ENCODE measurements around the gene CHSY1.

Gene CHSY1

DNA sequence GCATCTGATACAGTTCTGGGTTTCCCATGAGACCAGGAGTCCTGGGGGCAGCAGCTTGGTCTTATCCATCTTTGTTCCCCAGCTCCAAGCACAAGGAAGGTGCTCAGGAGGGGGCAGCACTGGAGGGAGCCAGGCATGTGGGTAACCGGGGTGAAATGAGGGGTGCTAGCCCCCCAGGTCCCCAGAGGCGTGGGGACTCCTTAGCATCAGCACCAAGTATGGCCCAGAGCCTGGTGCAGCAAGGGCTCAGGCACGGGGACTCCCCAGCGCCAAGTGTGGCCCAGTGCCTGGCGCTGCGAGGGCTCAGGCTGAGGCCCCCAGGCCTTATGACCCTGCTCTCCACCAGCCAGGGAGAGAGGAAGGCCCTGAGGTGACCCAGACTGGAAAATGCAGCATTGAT, 94.1 kb downstream of the CHSY1 start:
- Histone ChIP-seq H3K4me1 (ENCODE audit: low read length) (peaks cover 21% of the 10 kb centered on the region), H4K20me1 (ENCODE audit: insufficient read depth, low read length) (0 out of 2 replicates have a peak, but pooled peaks cover 9% of the 10 kb centered on the region), H3K9ac (ENCODE audit: low read length) (no peak overlapping the region), H3K36me3 (replicated peaks; ENCODE audit: low read depth, low read length) (no peaks in the 10 kb centered on the region), H3K9me3 (ENCODE audit: insufficient read depth, low read length) (no peaks in the 10 kb centered on the region), H3K79me2 (ENCODE audit: low read length) (no peaks in the 10 kb centered on the region), H3K4me3 (ENCODE audit: low read length) (no peak overlapping the region), H3K27me3 (ENCODE audit: low read depth, low read length) (peaks cover 41% of the 10 kb centered on the region), H3K27ac (ENCODE audit: low read length) (no peak overlapping the region), H3K4me2 (ENCODE audit: low read length) (no peak overlapping the region), H2AFZ (ENCODE audit: low read depth, low read length) (no peak overlapping the region)
- TF ChIP-seq, protein P1, sequence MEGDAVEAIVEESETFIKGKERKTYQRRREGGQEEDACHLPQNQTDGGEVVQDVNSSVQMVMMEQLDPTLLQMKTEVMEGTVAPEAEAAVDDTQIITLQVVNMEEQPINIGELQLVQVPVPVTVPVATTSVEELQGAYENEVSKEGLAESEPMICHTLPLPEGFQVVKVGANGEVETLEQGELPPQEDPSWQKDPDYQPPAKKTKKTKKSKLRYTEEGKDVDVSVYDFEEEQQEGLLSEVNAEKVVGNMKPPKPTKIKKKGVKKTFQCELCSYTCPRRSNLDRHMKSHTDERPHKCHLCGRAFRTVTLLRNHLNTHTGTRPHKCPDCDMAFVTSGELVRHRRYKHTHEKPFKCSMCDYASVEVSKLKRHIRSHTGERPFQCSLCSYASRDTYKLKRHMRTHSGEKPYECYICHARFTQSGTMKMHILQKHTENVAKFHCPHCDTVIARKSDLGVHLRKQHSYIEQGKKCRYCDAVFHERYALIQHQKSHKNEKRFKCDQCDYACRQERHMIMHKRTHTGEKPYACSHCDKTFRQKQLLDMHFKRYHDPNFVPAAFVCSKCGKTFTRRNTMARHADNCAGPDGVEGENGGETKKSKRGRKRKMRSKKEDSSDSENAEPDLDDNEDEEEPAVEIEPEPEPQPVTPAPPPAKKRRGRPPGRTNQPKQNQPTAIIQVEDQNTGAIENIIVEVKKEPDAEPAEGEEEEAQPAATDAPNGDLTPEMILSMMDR (IDR thresholded peaks at IDR 0.05; ENCODE audit: low read depth, low read length), result no peak
- no peak for TF ChIP-seq EZH2phosphoT487 (IDR thresholded peaks at IDR 0.05; ENCODE audit: low read depth)

- TF ChIP-seq EZH2phosphoT487 (IDR thresholded peaks at IDR 0.05; ENCODE audit: low read depth), result no peak
- TF ChIP-seq, protein P1 (IDR thresholded peaks at IDR 0.05; ENCODE audit: low read depth, low read length), result no peak
- peak overlapping the region; percentile 20; the same call in 1 of the 2 replicates for H3K9ac ChIP-seq (ENCODE audit: low read length)
- no peak overlapping the region for H3K27ac ChIP-seq (ENCODE audit: low read length)
- H3K27me3 ChIP-seq (ENCODE audit: low read depth, low read length), result peaks cover 42% of the 10 kb centered on the region
- peak overlapping the region; percentile 60 for H3K4me3 ChIP-seq (ENCODE audit: low read length)
- H3K4me2 ChIP-seq (ENCODE audit: low read length), result peak overlapping the region; percentile 89
- no peaks in the 10 kb centered on the region for H3K9me3 ChIP-seq (ENCODE audit: insufficient read depth, low read length)
- H4K20me1 ChIP-seq (ENCODE audit: insufficient read depth, low read length), result 0 out of 2 replicates have a peak, but pooled peaks cover 9% of the 10 kb centered on the region
- no peak overlapping the region for H2AFZ ChIP-seq (ENCODE audit: low read depth, low read length)
- no peaks in the 10 kb centered on the region for H3K36me3 ChIP-seq (replicated peaks; ENCODE audit: low read depth, low read length)
- H3K79me2 ChIP-seq (ENCODE audit: low read length), result no peaks in the 10 kb centered on the region
- H3K4me1 ChIP-seq (ENCODE audit: low read length), result peaks cover 21% of the 10 kb centered on the region
Measured at GRCh38 chr15:101156509-101157159, 95.2 kb downstream of the CHSY1 start.

DNA sequence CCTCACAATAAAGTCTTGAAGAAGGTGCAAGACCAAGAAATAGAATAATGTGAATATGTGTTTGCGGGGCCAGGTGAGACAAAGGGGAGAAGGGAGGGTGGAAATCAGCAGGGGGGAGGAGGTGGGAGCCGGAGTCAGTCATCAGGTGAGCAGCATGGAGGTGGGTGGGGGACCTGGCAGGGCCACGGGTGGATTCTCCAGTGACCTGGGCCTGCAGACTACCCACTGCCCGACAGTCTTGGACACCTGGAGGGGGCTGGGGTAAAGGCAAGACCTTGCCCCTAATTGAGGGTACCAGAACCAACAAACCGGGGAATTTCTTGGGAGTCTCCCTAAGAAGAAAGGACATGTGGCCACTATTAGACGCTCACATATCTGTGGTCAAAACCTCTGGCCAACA, 95.8 kb downstream of the CHSY1 start:
- Histone ChIP-seq H3K27ac (ENCODE audit: low read length) (no peak overlapping the region), H3K4me1 (ENCODE audit: low read length) (peaks cover 21% of the 10 kb centered on the region), H3K36me3 (replicated peaks; ENCODE audit: low read depth, low read length) (no peaks in the 10 kb centered on the region), H3K9me3 (ENCODE audit: insufficient read depth, low read length) (no peaks in the 10 kb centered on the region), H2AFZ (ENCODE audit: low read depth, low read length) (no peak overlapping the region), H3K4me3 (ENCODE audit: low read length) (peak overlapping the region; percentile 60), H4K20me1 (ENCODE audit: insufficient read depth, low read length) (0 out of 2 replicates have a peak, but pooled peaks cover 9% of the 10 kb centered on the region), H3K27me3 (ENCODE audit: low read depth, low read length) (peaks cover 48% of the 10 kb centered on the region), H3K4me2 (ENCODE audit: low read length) (peak overlapping the region; percentile 89), H3K9ac (ENCODE audit: low read length) (peak overlapping the region; percentile 20; the same call in 1 of the 2 replicates), H3K79me2 (ENCODE audit: low read length) (no peaks in the 10 kb centered on the region)
- TF ChIP-seq EZH2phosphoT487 (IDR thresholded peaks at IDR 0.05; ENCODE audit: low read depth), result no peak
- TF ChIP-seq, protein P1 (IDR thresholded peaks at IDR 0.05; ENCODE audit: low read depth, low read length), result no peak

DNA sequence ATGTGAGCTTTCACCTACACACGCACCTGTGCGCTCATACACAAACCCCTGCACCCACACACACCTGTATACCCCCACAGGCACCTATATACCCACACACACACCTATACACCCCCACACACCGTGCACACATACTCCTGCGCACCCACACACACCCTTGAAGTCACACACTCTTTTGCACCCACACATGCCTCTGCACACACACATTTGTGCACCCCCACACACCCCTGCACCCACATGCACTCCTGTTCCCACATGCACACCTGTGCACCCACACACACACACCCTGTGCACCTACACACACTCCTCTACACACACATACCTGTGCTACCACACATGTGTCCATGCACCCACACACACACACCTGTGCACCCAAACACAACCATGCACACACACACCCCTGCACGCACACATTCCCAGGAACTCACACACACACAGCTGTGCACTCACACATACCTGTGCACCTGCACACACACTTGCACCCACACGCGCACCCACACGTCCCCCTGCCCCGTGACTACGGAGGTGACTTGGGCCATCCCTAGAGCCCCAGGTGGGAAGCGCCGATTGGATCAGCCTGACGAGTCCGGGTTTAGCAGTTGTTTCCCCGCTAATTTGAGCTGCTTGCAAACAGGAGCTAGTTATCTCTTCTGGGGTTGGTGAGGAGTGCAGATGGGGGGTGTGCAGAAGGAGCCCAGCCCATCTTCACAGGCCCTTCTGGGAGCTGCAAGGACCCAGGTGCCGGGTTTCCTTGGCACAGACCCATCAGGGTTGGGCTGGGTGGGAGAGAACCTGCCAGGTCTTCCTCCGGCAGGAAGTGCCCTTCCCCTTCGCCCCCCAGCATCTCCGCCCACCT, 97.8 kb downstream of the CHSY1 start:
- Histone ChIP-seq H3K36me3 (replicated peaks; ENCODE audit: low read depth, low read length) (no peaks in the 10 kb centered on the region), H3K4me2 (ENCODE audit: low read length) (no peak overlapping the region), H3K27me3 (ENCODE audit: low read depth, low read length) (peaks cover 40% of the 10 kb centered on the region), H3K27ac (ENCODE audit: low read length) (no peak overlapping the region), H3K4me1 (ENCODE audit: low read length) (peaks cover 13% of the 10 kb centered on the region), H3K79me2 (ENCODE audit: low read length) (no peaks in the 10 kb centered on the region), H3K9me3 (ENCODE audit: insufficient read depth, low read length) (no peaks in the 10 kb centered on the region), H3K9ac (ENCODE audit: low read length) (no peak overlapping the region), H4K20me1 (ENCODE audit: insufficient read depth, low read length) (0 out of 2 replicates have a peak, but pooled peaks cover 9% of the 10 kb centered on the region), H2AFZ (ENCODE audit: low read depth, low read length) (no peak overlapping the region), H3K4me3 (ENCODE audit: low read length) (no peak overlapping the region)
- no peak for TF ChIP-seq EZH2phosphoT487 (IDR thresholded peaks at IDR 0.05; ENCODE audit: low read depth)
- TF ChIP-seq, protein P1 (IDR thresholded peaks at IDR 0.05; ENCODE audit: low read depth, low read length), result no peak
